Medulla oblongata (tissue), 1 donor: ENCODE data around the gene EFHB.
"Not testable (repeated sequence)": the region's sequence is repeated elsewhere in the genome, so short reads cannot be mapped to it uniquely, and the experiment has no call there.

ENCODE experiments used
- DNase-seq: peaks from one replicate; pipeline ENCODE4 v3.0.0-alpha.2; 2015; ENCODE audit errors: extremely low spot score

EFHB gene

GRCh38 chr3:19931767-19932188 lies 2.2 kb downstream of the EFHB start:
- DNase-seq: peak; percentile 12

- peak; percentile 80 for DNase-seq
Observed at GRCh38 chr3:19931180-19931692, 2.8 kb downstream of the EFHB start.

- DNase-seq: no peak
Observed at GRCh38 chr3:19920401-19921080, 13.5 kb downstream of the EFHB start.

- DNase-seq: no peak
Observed at GRCh38 chr3:19917167-19917566, 16.9 kb downstream of the EFHB start.

GRCh38 chr3:19911452-19911851 lies 22.6 kb downstream of the EFHB start:
- no peak for DNase-seq

- no peak for DNase-seq
Observed at GRCh38 chr3:19907523-19907922, 26.5 kb downstream of the EFHB start.

- DNase-seq: no peak
Observed at GRCh38 chr3:19903649-19904048, 30.4 kb downstream of the EFHB start.

GRCh38 chr3:19901918-19902317 lies 32.1 kb downstream of the EFHB start:
- DNase-seq: no peak

GRCh38 chr3:19901337-19901736 lies 32.7 kb downstream of the EFHB start:
- no peak for DNase-seq

GRCh38 chr3:19899833-19900232 lies 34.2 kb downstream of the EFHB start:
- DNase-seq: not testable (repeated sequence)

GRCh38 chr3:19899264-19899663 lies 34.8 kb downstream of the EFHB start:
- DNase-seq: no peak

GRCh38 chr3:19898721-19899120 lies 35.3 kb downstream of the EFHB start:
- no peak for DNase-seq

GRCh38 chr3:19891740-19892139 lies 42.3 kb downstream of the EFHB start:
- no peak for DNase-seq

- DNase-seq: no peak
Observed at GRCh38 chr3:19888428-19889152, 45.4 kb downstream of the EFHB start.

GRCh38 chr3:19887122-19887521 lies 46.9 kb downstream of the EFHB start:
- DNase-seq: not testable (repeated sequence)

- no peak for DNase-seq
Observed at GRCh38 chr3:19886404-19886803, 47.6 kb downstream of the EFHB start.

- DNase-seq: peak; percentile 62
Observed at GRCh38 chr3:19885468-19885867, 48.5 kb downstream of the EFHB start.

- DNase-seq: no peak
Observed at GRCh38 chr3:19881852-19882251, 52.2 kb downstream of the EFHB start.

GRCh38 chr3:19881036-19881435 lies 53.0 kb downstream of the EFHB start:
- DNase-seq: no peak

- DNase-seq: no peak
Observed at GRCh38 chr3:19877656-19878055, 56.4 kb downstream of the EFHB start.

GRCh38 chr3:19866751-19867347 lies 67.2 kb downstream of the EFHB start:
- DNase-seq: peak; percentile 87

GRCh38 chr3:19855318-19855717 lies 78.7 kb downstream of the EFHB start:
- not testable (repeated sequence) for DNase-seq

GRCh38 chr3:19846609-19847008 lies 87.4 kb downstream of the EFHB start:
- not testable (repeated sequence) for DNase-seq
